Lower leg skin (tissue), 4 donors: ENCODE results near the gene CYB5A. TPM values are rescaled to one million over a fixed set of nuclear protein-coding genes. Genes with fewer than 3 reads are reported as not detected.
"Not testable (repeated sequence)": the region's sequence is repeated elsewhere in the genome, so short reads cannot be mapped to it uniquely, and the experiment has no call there.

Experiments used
- DNase-seq, 2 donors: peaks; one replicate each; pipeline ENCODE4 v3.0.0-alpha.2; 2019; ENCODE audit warnings: low spot score in 2 of 2
- H3K4me3 ChIP-seq: fragments of 200-600 bp; sonication (generic); 2 replicates; pipeline ENCODE4 v1.5.1; 2017; ENCODE audit warnings: mild to moderate bottlenecking, low read depth; ENCODE audit not compliant: poor library complexity, severe bottlenecking
- CTCF ChIP-seq, 3 donors: fragments of 450-650 bp; IDR thresholded peaks; one replicate each; pipeline ENCODE4 v1.5.1; 2016; ENCODE audit warnings: antibody characterized with exemption in 3 of 3, mild to moderate bottlenecking in 3 of 3, moderate library complexity in 2 of 3
- POLR2A ChIP-seq, 2 donors: fragments of 450-650 bp; IDR thresholded peaks; one replicate each; pipeline ENCODE4 v1.6.1; 2016 to 2017; ENCODE audit warnings: antibody characterized with exemption in 2 of 2, mild to moderate bottlenecking in 1 of 2, moderate library complexity in 1 of 2
- WGBS, 2 donors: methylation state at CpG; one replicate each; pipeline ENCODE4 v1.1.5; 2018; 5-methylcytosine and 5-hydroxymethylcytosine counted together
- intact Hi-C: fragments of 100-400 bp; cut with DNase I; formaldehyde crosslinking; loops from one replicate; pipeline ENCODE4 v1.15.0; 2023; ENCODE audit warnings: low total_unique reads
- total RNA-seq, 4 donors: library from RNA; depleted of rRNA; stranded (reverse); fragments of >200 nt; gene quantifications; one replicate each; pipeline ENCODE4 v1.1.0, GENCODE V29; 2016

The CYB5A gene
- total RNA-seq, 4 donors from 2014 or later: 106 to 290 (median 173) TPM

- no peak overlapping the region for H3K4me3 ChIP-seq
- WGBS, 2 donors: 77 to 80% methylated on average over 9 of the region's 9 CpGs
- intact Hi-C loops: no loop called here
- no peak for DNase-seq
- no peak for TF ChIP-seq CTCF (IDR thresholded peaks at IDR 0.05)
- no peak for TF ChIP-seq POLR2A (IDR thresholded peaks at IDR 0.05)
These were observed 3.0 kb downstream of the CYB5A start for GRCh38 chr18:74288730-74289129.

- H3K4me3 ChIP-seq: no peak overlapping the region
- intact Hi-C loops: no loop called here
- 84 to 91% methylated on average over 5 of the region's 5 CpGs for WGBS, 2 donors
- DNase-seq: no peak
- no peak for TF ChIP-seq CTCF (IDR thresholded peaks at IDR 0.05)
These were observed 3.7 kb downstream of the CYB5A start for GRCh38 chr18:74288041-74288440.

GRCh38 chr18:74286856-74287255, 4.9 kb downstream of the CYB5A start:
- TF ChIP-seq CTCF (IDR thresholded peaks at IDR 0.05) (no peak), POLR2A (IDR thresholded peaks at IDR 0.05) (no peak)
- 96 to 97% methylated on average over 2 of the region's 2 CpGs for WGBS, 2 donors
- DNase-seq: peak in 1 of 2 donors; percentile 8
- H3K4me3 ChIP-seq: no peak overlapping the region
- intact Hi-C loops: no loop called here

- intact Hi-C loops: no loop called here
These were observed 5.5 kb downstream of the CYB5A start for GRCh38 chr18:74286106-74286855.

GRCh38 chr18:74285583-74285982, 6.2 kb downstream of the CYB5A start:
- intact Hi-C loops, DNase-seq, H3K4me3 ChIP-seq: not testable (repeated sequence)
- WGBS, 2 donors: 93 to 95% methylated on average over 3 of the region's 3 CpGs

More at GRCh38 chr18:74286106-74286855, 5.5 kb downstream of the CYB5A start:
- no peak overlapping the region for H3K4me3 ChIP-seq
- 88 to 91% methylated on average over 4 of the region's 4 CpGs for WGBS, 2 donors
- peak in 1 of 2 donors; percentile 32 for DNase-seq
- TF ChIP-seq POLR2A (IDR thresholded peaks at IDR 0.05) (no peak), CTCF (IDR thresholded peaks at IDR 0.05) (no peak)

GRCh38 chr18:74284980-74285355, 6.8 kb downstream of the CYB5A start:
- TF ChIP-seq POLR2A (IDR thresholded peaks at IDR 0.05): no peak
- no peak for TF ChIP-seq CTCF (IDR thresholded peaks at IDR 0.05)
- intact Hi-C loops: no loop called here
- DNase-seq: no peak
- H3K4me3 ChIP-seq: no peak overlapping the region
- WGBS, 2 donors: 95 to 96% methylated on average over 1 of the region's 1 CpG
